ENCODE measurements around the gene KCNJ10.
A peak's percentile ranks its signal among the peaks of the same experiment; 100 is the strongest.
"Not testable (repeated sequence)": the region's sequence is repeated elsewhere in the genome, so short reads cannot be mapped to it uniquely, and the experiment has no call there.

The KCNJ10 gene

GRCh38 chr1:160050619-160051018 is 19.3 kb downstream of the KCNJ10 start:
- no peaks in the 10 kb centered on the region for H3K9me3 ChIP-seq (ENCODE audit: control insufficient read depth, insufficient read depth, low read depth, low read length)
- CTCF ChIA-PET, result interaction anchor here (0.7 to 25.0 kb wide), 4 partner anchors 7 to 326 kb away, joined by 3 to 541 read pairs (median 3); partner anchors contain the start of gene KCNJ9
- no peaks in the 10 kb centered on the region for H3K4me1 ChIP-seq (ENCODE audit: control insufficient read depth, insufficient read depth, low read length)
- H3K36me3 ChIP-seq (ENCODE audit: control insufficient read depth in 2 of 2, insufficient read depth in 1 of 2, low read length in 2 of 2), result no peaks in the 10 kb centered on the region
- TF ChIP-seq SP7 (tag by site-specific recombination; IDR thresholded peaks at IDR 0.05) (no peak), ZBTB17 (tag by site-specific recombination; IDR thresholded peaks at IDR 0.05) (no peak), ZNF10 (tag by site-specific recombination; IDR thresholded peaks at IDR 0.05) (no peak), OSR2 (tag by site-specific recombination; IDR thresholded peaks at IDR 0.05) (no peak), TSHZ1 (tag by site-specific recombination; IDR thresholded peaks at IDR 0.05; ENCODE audit: borderline replicate concordance) (no peak), ZNF132 (tag by site-specific recombination; IDR thresholded peaks at IDR 0.05; ENCODE audit: borderline replicate concordance) (no peak), HOXC10 (CRISPR knock-in tag; IDR thresholded peaks at IDR 0.05) (no peak), ZNF23 (tag by site-specific recombination; IDR thresholded peaks at IDR 0.05; ENCODE audit: borderline replicate concordance) (no peak), ZNF24 (tag by site-specific recombination; IDR thresholded peaks at IDR 0.05) (no peak), ZNF121 (tag by site-specific recombination; IDR thresholded peaks at IDR 0.05) (no peak), ZNF341 (tag by site-specific recombination; IDR thresholded peaks at IDR 0.05; ENCODE audit: low read depth) (no peak), ZNF558 (tag by site-specific recombination; IDR thresholded peaks at IDR 0.05) (no peak), ZNF621 (tag by site-specific recombination; IDR thresholded peaks at IDR 0.05) (no peak), ZNF292 (tag by site-specific recombination; IDR thresholded peaks at IDR 0.05; ENCODE audit: borderline replicate concordance, low read depth) (no peak)
- POLR2A ChIA-PET, result no interaction called here
- no peak overlapping the region for H3K4me3 ChIP-seq (ENCODE audit: low read depth, low read length)
- H3K27ac ChIP-seq (ENCODE audit: extremely low read depth, low read depth, low read length), result no peak overlapping the region

- 0 out of 2 replicates have a peak, but pooled peaks have one; percentile 28 for TF ChIP-seq ZNF121 (tag by site-specific recombination; IDR thresholded peaks at IDR 0.05)
- peak; percentile 66; the same call in 1 of the 2 replicates for TF ChIP-seq WT1 (tag by site-specific recombination; IDR thresholded peaks at IDR 0.05)
- H3K4me1 ChIP-seq (ENCODE audit: control insufficient read depth, insufficient read depth, low read length); POLR2A ChIA-PET; H3K27ac ChIP-seq (ENCODE audit: extremely low read depth, low read depth, low read length); H3K9me3 ChIP-seq (ENCODE audit: control insufficient read depth, insufficient read depth, low read depth, low read length); H3K4me3 ChIP-seq (ENCODE audit: low read depth, low read length); H3K36me3 ChIP-seq (ENCODE audit: control insufficient read depth in 2 of 2, insufficient read depth in 1 of 2, low read length in 2 of 2): not testable (repeated sequence)
- CTCF ChIA-PET, result interaction anchor here (0.7 to 25.0 kb wide), 3 partner anchors 8 to 327 kb away, joined by 3 to 541 read pairs (median 3); partner anchors contain the start of gene KCNJ9
These were observed 19.8 kb downstream of the KCNJ10 start for GRCh38 chr1:160050182-160050581.

GRCh38 chr1:160049101-160049500 is 20.9 kb downstream of the KCNJ10 start:
- ChIA-PET POLR2A (no interaction called here), CTCF (interaction anchor here (1.6 to 25.0 kb wide), 3 partner anchors 10 to 48 kb away, joined by 5 to 541 read pairs (median 70); partner anchors contain the start of gene KCNJ9)
- H3K4me3 ChIP-seq (ENCODE audit: low read depth, low read length), result no peak overlapping the region

More at GRCh38 chr1:160049101-160049500, 20.9 kb downstream of the KCNJ10 start:
- Histone ChIP-seq H3K27ac (ENCODE audit: extremely low read depth, low read depth, low read length) (no peak overlapping the region), H3K9me3 (ENCODE audit: control insufficient read depth, insufficient read depth, low read depth, low read length) (no peaks in the 10 kb centered on the region), H3K36me3 (ENCODE audit: control insufficient read depth in 2 of 2, insufficient read depth in 1 of 2, low read length in 2 of 2) (no peaks in the 10 kb centered on the region), H3K4me1 (ENCODE audit: control insufficient read depth, insufficient read depth, low read length) (no peaks in the 10 kb centered on the region)
- TF ChIP-seq ZNF404 (tag by site-specific recombination; IDR thresholded peaks at IDR 0.05), result no peak
- TF ChIP-seq GFI1B (tag by site-specific recombination; IDR thresholded peaks at IDR 0.05), result no peak
- no peak for TF ChIP-seq TCF7L2 (IDR thresholded peaks at IDR 0.05; ENCODE audit: borderline replicate concordance, low read depth, low read length)
- no peak for TF ChIP-seq ZNF24 (tag by site-specific recombination; IDR thresholded peaks at IDR 0.05)
- TF ChIP-seq ZNF621 (tag by site-specific recombination; IDR thresholded peaks at IDR 0.05), result no peak
